Neuronal stem cell (in vitro differentiated cells): ENCODE data around the gene NMT1.
A peak's percentile ranks its signal among the peaks of the same experiment; 100 is the strongest.

ENCODE experiments used
- DNase-seq: peaks from one replicate; pipeline ENCODE4 v3.0.0-alpha.2; 2013; ENCODE audit warnings: low spot score
- H2AFZ ChIP-seq: one replicate; pipeline ENCODE4 v1.6.1; 2013; ENCODE audit warnings: mild to moderate bottlenecking, low read length, inconsistent platforms
- H2AK5ac ChIP-seq: 2 replicates; pipeline ENCODE4 v1.6.1; 2013; ENCODE audit warnings: low read depth, mild to moderate bottlenecking, inconsistent platforms, low read length, moderate library complexity, mixed read lengths
- H2BK120ac ChIP-seq: 2 replicates; pipeline ENCODE4 v1.6.1; 2013; ENCODE audit warnings: low read depth, mild to moderate bottlenecking, inconsistent platforms, low read length, moderate library complexity, mixed read lengths
- H2BK12ac ChIP-seq: one replicate; pipeline ENCODE4 v1.6.1; 2013; ENCODE audit warnings: low read length, inconsistent platforms
- H2BK15ac ChIP-seq: 2 replicates; pipeline ENCODE4 v1.6.1; 2013; ENCODE audit warnings: mild to moderate bottlenecking, low read length, inconsistent platforms, mixed read lengths
- H2BK5ac ChIP-seq: one replicate; pipeline ENCODE4 v1.6.1; 2013; ENCODE audit warnings: inconsistent platforms, mild to moderate bottlenecking, low read length, moderate library complexity
- H3K14ac ChIP-seq: one replicate; pipeline ENCODE4 v1.6.1; 2013; ENCODE audit warnings: low read length, inconsistent platforms
- H3K18ac ChIP-seq: 2 replicates; pipeline ENCODE4 v1.6.1; 2013; ENCODE audit warnings: low read length, inconsistent platforms
- H3K23ac ChIP-seq: 2 replicates; pipeline ENCODE4 v1.6.1; 2013; ENCODE audit warnings: low read depth, mild to moderate bottlenecking, mixed read lengths, low read length, inconsistent platforms; ENCODE audit not compliant: poor library complexity
- H3K27ac ChIP-seq: replicated peaks from 3 replicates; pipeline ENCODE4 v1.5.1; 2013; ENCODE audit warnings: low read length, inconsistent platforms
- H3K27me3 ChIP-seq, 3 experiments: 2 replicates each; pipeline ENCODE4 v1.6.1; 2013; ENCODE audit warnings: low read length in 3 of 3, mild to moderate bottlenecking in 2 of 3, inconsistent platforms in 1 of 3, low read depth in 1 of 3, mixed read lengths in 1 of 3, moderate library complexity in 1 of 3; ENCODE audit not compliant: control insufficient read depth in 3 of 3, insufficient read depth in 3 of 3
- H3K36me3 ChIP-seq, 2 donors: replicated peaks in 1 of 2; 2 replicates each; pipeline ENCODE4 v1.6.1; 2013; ENCODE audit warnings: low read length in 2 of 2; ENCODE audit not compliant: control insufficient read depth in 2 of 2, insufficient read depth in 2 of 2
- H3K4ac ChIP-seq: 2 replicates; pipeline ENCODE4 v1.6.1; 2013; ENCODE audit warnings: inconsistent platforms, mild to moderate bottlenecking, low read length, moderate library complexity
- H3K4me1 ChIP-seq, 2 donors: 1 replicate in 1 of 2; 2 replicates in 1 of 2; pipeline ENCODE4 v1.6.1; 2013; ENCODE audit warnings: low read length in 2 of 2, low read depth in 1 of 2; ENCODE audit not compliant: control insufficient read depth in 2 of 2, insufficient read depth in 1 of 2
- H3K4me2 ChIP-seq: one replicate; pipeline ENCODE4 v1.6.1; 2013; ENCODE audit warnings: mild to moderate bottlenecking, low read length, inconsistent platforms; ENCODE audit not compliant: insufficient read depth, poor library complexity, severe bottlenecking
- H3K4me3 ChIP-seq, 2 donors: 2 replicates each; pipeline ENCODE4 v1.5.1; 2013; ENCODE audit warnings: low read length in 2 of 2, mild to moderate bottlenecking in 2 of 2, inconsistent platforms in 1 of 2, moderate library complexity in 1 of 2
- H3K79me1 ChIP-seq: one replicate; pipeline ENCODE4 v1.6.1; 2013; ENCODE audit warnings: low read depth, mild to moderate bottlenecking, inconsistent platforms, low read length, moderate library complexity
- H3K9ac ChIP-seq: one replicate; pipeline ENCODE4 v1.6.1; 2013; ENCODE audit warnings: mild to moderate bottlenecking, low read depth, low read length, inconsistent platforms; ENCODE audit not compliant: poor library complexity
- H3K9me3 ChIP-seq, 2 donors: replicated peaks in 1 of 2; 2 replicates each; pipeline versions ENCODE3 to v1.6.1; 2013; ENCODE audit warnings: low read length in 2 of 2, mild to moderate bottlenecking in 2 of 2, inconsistent platforms in 1 of 2, low read depth in 1 of 2, mixed read lengths in 1 of 2, moderate library complexity in 1 of 2; ENCODE audit not compliant: control insufficient read depth in 2 of 2, insufficient read depth in 1 of 2
- H4K8ac ChIP-seq: one replicate; pipeline ENCODE4 v1.6.1; 2013; ENCODE audit warnings: low read depth, mild to moderate bottlenecking, inconsistent platforms, low read length, moderate library complexity
- H4K91ac ChIP-seq: one replicate; pipeline ENCODE4 v1.6.1; 2013; ENCODE audit warnings: low read length, low read depth, mild to moderate bottlenecking, inconsistent platforms; ENCODE audit not compliant: poor library complexity
- WGBS, 2 donors: extraction: QIAGEN DNeasy Blood & Tissue Kit; methylation state at CpG; one replicate each; pipeline ENCODE4 v1.1.7; 2013; ENCODE audit warnings: missing lambda C conversion rate in 2 of 2, mixed read lengths in 1 of 2; ENCODE audit not compliant: insufficient read length in 2 of 2, insufficient replicate concordance in 1 of 2; ENCODE audit errors: extremely low coverage in 2 of 2; 5-methylcytosine and 5-hydroxymethylcytosine counted together

The NMT1 gene

DNA sequence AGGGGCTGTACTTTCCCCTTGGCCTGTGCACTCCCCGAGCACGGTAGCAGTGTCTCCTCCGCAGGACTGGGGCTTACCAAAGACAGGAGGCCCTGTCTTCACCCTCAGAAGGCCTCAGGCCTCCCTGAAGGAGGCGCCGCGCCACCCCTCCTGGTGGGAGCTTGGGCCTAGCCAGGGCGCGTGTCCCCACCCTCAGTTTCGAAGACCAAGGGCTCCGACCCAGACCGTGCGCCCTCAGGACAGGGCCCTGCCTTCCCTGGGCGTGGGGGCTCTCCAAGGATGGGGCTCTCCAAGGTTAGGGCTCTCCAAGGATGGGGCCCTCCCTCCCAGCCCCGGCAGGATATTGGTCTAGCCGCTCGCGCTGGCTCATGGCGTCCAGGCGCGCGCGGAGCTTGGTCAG, 59.4 kb downstream of the NMT1 start:
- H2BK15ac ChIP-seq: no peak overlapping the region
- peak overlapping the region; percentile 40 for H3K9ac ChIP-seq
- no peak overlapping the region for H4K8ac ChIP-seq
- no peaks in the 10 kb centered on the region for H3K9me3 ChIP-seq
- peak overlapping the region; percentile 18 for H3K23ac ChIP-seq
- H2BK5ac ChIP-seq: no peak overlapping the region
- peak overlapping the region; percentile 64 for H3K18ac ChIP-seq
- no peak overlapping the region for H2AK5ac ChIP-seq
- H4K91ac ChIP-seq: no peak overlapping the region
- H2BK12ac ChIP-seq: no peak overlapping the region
- H3K4me3 ChIP-seq: no peak overlapping the region
- DNase-seq: no peak
- H3K36me3 ChIP-seq: no peaks in the 10 kb centered on the region
- H2BK120ac ChIP-seq: no peak overlapping the region
- H3K4me1 ChIP-seq: peaks cover 5 to 11% of the 10 kb centered on the region in 2 donors
- peaks cover 2% of the 10 kb centered on the region for H3K79me1 ChIP-seq
- H3K27ac ChIP-seq: no peak overlapping the region
- H2AFZ ChIP-seq: no peak overlapping the region
- H3K14ac ChIP-seq: no peak overlapping the region
- no CpG with 5 or more reads among the region's 22 CpGs for WGBS, 2 donors
- no peak overlapping the region for H3K4ac ChIP-seq
- H3K27me3 ChIP-seq: no peaks in the 10 kb centered on the region
- no peak overlapping the region for H3K4me2 ChIP-seq

DNA sequence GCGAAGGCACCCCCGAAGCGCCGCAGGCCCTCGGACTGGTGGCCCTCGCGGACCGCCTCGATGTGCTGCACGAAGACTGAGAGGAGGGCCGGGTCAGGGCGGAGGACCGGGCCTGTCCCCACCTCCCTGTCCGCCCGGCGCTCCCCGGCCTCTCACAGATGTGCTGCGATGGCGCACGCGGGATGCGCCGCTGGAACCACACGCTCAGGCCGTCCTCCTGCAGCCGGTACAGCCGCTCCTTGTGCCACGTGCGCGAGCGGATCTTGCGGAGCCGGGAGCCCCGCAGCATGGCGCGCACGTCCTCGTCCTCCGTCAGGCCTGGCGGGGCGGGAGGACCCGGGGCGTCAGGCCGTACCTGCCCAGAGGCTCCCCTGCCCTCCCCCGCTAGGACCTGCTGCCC, 59.9 kb downstream of the NMT1 start:
- Histone ChIP-seq H2AFZ (no peak overlapping the region), H4K8ac (no peak overlapping the region), H4K91ac (no peak overlapping the region), H3K79me1 (peaks cover 2% of the 10 kb centered on the region), H3K27me3 (no peaks in the 10 kb centered on the region), H2BK15ac (no peak overlapping the region), H2BK12ac (no peak overlapping the region), H3K4ac (no peak overlapping the region), H3K27ac (no peak overlapping the region), H3K4me1 (peaks cover 5 to 11% of the 10 kb centered on the region in 2 donors), H2BK5ac (peak overlapping the region; percentile 24), H2AK5ac (peak overlapping the region; percentile 70), H3K9me3 (no peaks in the 10 kb centered on the region), H3K36me3 (no peaks in the 10 kb centered on the region), H3K14ac (no peak overlapping the region), H3K9ac (peak overlapping the region; percentile 40), H3K23ac (peak overlapping the region; percentile 18), H2BK120ac (no peak overlapping the region), H3K4me2 (no peak overlapping the region), H3K18ac (peak overlapping the region; percentile 64), H3K4me3 (no peak overlapping the region)
- WGBS, 2 donors: no CpG with 5 or more reads among the region's 45 CpGs
- DNase-seq: no peak

DNA sequence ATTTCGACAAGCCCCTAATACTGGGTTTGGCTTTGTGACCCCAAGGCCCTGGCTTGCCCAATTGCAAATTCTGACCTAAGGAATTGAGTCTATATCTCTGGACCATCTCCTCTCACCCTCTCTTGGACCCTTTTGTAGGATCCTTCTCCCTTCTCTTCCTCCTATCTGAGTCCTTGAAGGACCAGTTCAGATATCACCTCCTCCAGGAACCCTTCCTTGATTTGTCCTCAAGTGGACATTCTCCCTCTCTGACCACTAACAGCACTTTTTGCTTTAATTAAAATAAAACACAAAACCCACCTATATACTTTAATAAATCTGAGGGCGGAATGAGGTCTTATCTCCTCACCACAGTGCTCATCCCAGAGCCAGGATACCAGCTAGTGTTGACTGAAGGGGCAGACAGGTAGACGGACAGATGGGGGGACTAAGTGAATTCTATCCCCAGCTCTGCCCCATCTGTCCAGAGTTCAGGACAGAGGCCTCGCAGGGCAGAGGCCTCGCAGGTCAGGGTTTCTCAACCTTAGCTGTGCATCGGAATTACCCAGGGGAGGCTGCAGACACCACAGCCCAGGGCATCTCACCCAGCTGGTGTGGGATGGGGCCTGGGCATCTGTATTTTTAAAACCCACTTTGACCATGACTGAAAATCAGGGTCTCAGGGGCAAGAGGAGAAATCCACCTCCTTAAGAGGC, 62.1 kb downstream of the NMT1 start:
- no peaks in the 10 kb centered on the region for H3K9me3 ChIP-seq
- peaks cover 16 to 20% of the 10 kb centered on the region in 2 donors for H3K4me1 ChIP-seq
- no CpG with 5 or more reads among the region's 6 CpGs for WGBS, 2 donors
- no peak overlapping the region for H2BK15ac ChIP-seq
- H3K36me3 ChIP-seq: no peaks in the 10 kb centered on the region
- no peak overlapping the region for H3K23ac ChIP-seq
- no peak overlapping the region for H4K91ac ChIP-seq
- H3K27me3 ChIP-seq: no peaks in the 10 kb centered on the region
- peaks cover 2% of the 10 kb centered on the region for H3K79me1 ChIP-seq
- H3K9ac ChIP-seq: no peak overlapping the region
- H2AK5ac ChIP-seq: peak overlapping the region; percentile 79
- H4K8ac ChIP-seq: no peak overlapping the region
- no peak overlapping the region for H2BK12ac ChIP-seq
- no peak overlapping the region for H2AFZ ChIP-seq
- H3K4ac ChIP-seq: no peak overlapping the region
- H3K4me3 ChIP-seq: no peak overlapping the region
- H3K27ac ChIP-seq: no peak overlapping the region
- H3K4me2 ChIP-seq: no peak overlapping the region
- H2BK5ac ChIP-seq: no peak overlapping the region
- DNase-seq: no peak
- H2BK120ac ChIP-seq: no peak overlapping the region
- no peak overlapping the region for H3K14ac ChIP-seq
- H3K18ac ChIP-seq: no peak overlapping the region

DNA sequence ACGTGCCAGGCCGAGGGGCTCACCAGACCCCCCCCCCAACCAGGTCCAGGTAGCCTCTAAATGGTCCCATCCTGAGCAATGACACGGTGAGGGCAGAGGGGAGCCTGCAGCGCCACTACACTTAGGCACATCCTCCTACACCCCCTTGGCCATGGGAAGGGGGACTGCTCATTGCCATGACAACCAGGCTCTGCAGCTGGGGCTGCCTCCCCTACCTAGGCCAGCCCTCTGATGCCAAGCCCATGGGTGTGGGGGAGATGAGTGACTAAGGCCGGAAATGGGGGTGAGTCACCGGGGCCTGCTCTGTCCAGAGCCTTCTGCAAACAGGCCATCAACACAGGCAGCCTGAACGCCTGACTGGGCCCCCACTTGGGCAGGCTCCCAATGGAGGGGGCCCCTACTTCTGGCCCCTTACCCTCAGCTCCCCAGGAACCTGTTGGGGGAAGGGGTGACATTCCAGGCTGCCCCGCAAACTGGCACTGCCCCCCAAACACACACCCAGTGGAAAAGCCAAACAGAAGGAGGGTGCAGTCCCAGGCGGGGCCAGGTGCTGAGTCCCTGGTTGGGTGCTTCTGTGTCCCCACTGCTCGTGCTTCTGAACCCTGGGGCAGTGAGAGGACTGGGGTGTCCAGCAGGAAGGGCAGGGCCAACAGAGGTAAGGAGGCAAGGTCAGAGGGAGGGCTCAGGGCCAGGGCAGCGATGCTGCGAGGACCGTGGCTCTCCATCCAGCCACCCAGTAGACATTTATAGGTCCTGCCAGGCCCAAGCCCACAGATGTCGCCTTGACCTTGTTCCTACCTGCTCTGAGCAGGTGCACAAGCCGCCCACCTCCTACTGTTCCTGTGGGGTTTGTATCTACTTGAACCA, 63.0 kb downstream of the NMT1 start:
- Histone ChIP-seq H2BK12ac (no peak overlapping the region), H3K36me3 (no peaks in the 10 kb centered on the region), H3K4me2 (no peak overlapping the region), H4K91ac (peak overlapping the region; percentile 81), H3K9ac (peak overlapping the region; percentile 66), H2BK5ac (peak overlapping the region; percentile 54), H3K14ac (no peak overlapping the region), H3K23ac (no peak overlapping the region), H2BK15ac (peak overlapping the region; percentile 38), H3K79me1 (peaks cover 2% of the 10 kb centered on the region), H3K4ac (no peak overlapping the region), H2AK5ac (peak overlapping the region; percentile 79), H3K18ac (peak overlapping the region; percentile 67), H2AFZ (no peak overlapping the region), H3K4me3 (no peak overlapping the region), H3K27ac (no peak overlapping the region), H2BK120ac (peak overlapping the region; percentile 9), H3K4me1 (peaks cover 19 to 20% of the 10 kb centered on the region in 2 donors), H4K8ac (no peak overlapping the region), H3K9me3 (no peaks in the 10 kb centered on the region), H3K27me3 (no peaks in the 10 kb centered on the region)
- no peak for DNase-seq
- WGBS, 2 donors: no CpG with 5 or more reads among the region's 15 CpGs
